GM19238 (cell line): ENCODE measurements around the gene TRIM38.

Experiments used
- DNase-seq: peaks from one replicate; pipeline ENCODE4 v3.0.0; 2011; ENCODE audit warnings: low spot score; ENCODE audit not compliant: insufficient read length

TRIM38 gene

GRCh38 chr6:26025894-26026832 is 63.6 kb downstream of the TRIM38 start:
- no peak for DNase-seq

- no peak for DNase-seq
Observed at GRCh38 chr6:26026833-26027490, 64.4 kb downstream of the TRIM38 start.

- no peak for DNase-seq
Observed at GRCh38 chr6:26027491-26028211, 65.0 kb downstream of the TRIM38 start.

GRCh38 chr6:26028212-26028745 is 65.7 kb downstream of the TRIM38 start:
- DNase-seq, result no peak

GRCh38 chr6:26028746-26029569 is 66.4 kb downstream of the TRIM38 start:
- no peak for DNase-seq

- DNase-seq, result no peak
Observed at GRCh38 chr6:26029570-26029856, 66.9 kb downstream of the TRIM38 start.

- no peak for DNase-seq
Observed at GRCh38 chr6:26029857-26030653, 67.5 kb downstream of the TRIM38 start.

- no peak for DNase-seq
Observed at GRCh38 chr6:26030716-26031115, 68.1 kb downstream of the TRIM38 start.

GRCh38 chr6:26031151-26031594 is 68.6 kb downstream of the TRIM38 start:
- DNase-seq, result no peak

GRCh38 chr6:26031595-26032339 is 69.2 kb downstream of the TRIM38 start:
- DNase-seq, result no peak

GRCh38 chr6:26032340-26033084 is 69.9 kb downstream of the TRIM38 start:
- DNase-seq, result no peak

GRCh38 chr6:26033085-26033940 is 70.7 kb downstream of the TRIM38 start:
- no peak for DNase-seq

- no peak for DNase-seq
Observed at GRCh38 chr6:26033941-26034354, 71.3 kb downstream of the TRIM38 start.

GRCh38 chr6:26034905-26035304 is 72.3 kb downstream of the TRIM38 start:
- no peak for DNase-seq
